Islet of Langerhans (tissue), 1 donor: ENCODE measurements around the gene TIE1.
"Not testable (repeated sequence)": the region's sequence is repeated elsewhere in the genome, so short reads cannot be mapped to it uniquely, and the experiment has no call there.

Experiments used
- FAIRE-seq: peaks from one replicate; lab custom pipeline; 2011; peaks lifted over from hg19 to GRCh38; lab: Jason Lieb, UNC

The TIE1 gene

GRCh38 chr1:43363935-43364525, 63.2 kb downstream of the TIE1 start:
- FAIRE-seq, result no peak

GRCh38 chr1:43365678-43366077, 64.9 kb downstream of the TIE1 start:
- no peak for FAIRE-seq

GRCh38 chr1:43366179-43366578, 65.4 kb downstream of the TIE1 start:
- no peak for FAIRE-seq

- FAIRE-seq, result no peak
These were observed 65.8 kb downstream of the TIE1 start for GRCh38 chr1:43366601-43367025.

- no peak for FAIRE-seq
These were observed 66.5 kb downstream of the TIE1 start for GRCh38 chr1:43367026-43367903.

- no peak for FAIRE-seq
These were observed 67.3 kb downstream of the TIE1 start, which contains the start of gene ELOVL1 for GRCh38 chr1:43367904-43368645. Gene ELOVL1, minus strand, starts transcription at chr1:43368011. Its CDS starts 2,402 bp downstream, at chr1:43365609.

DNA sequence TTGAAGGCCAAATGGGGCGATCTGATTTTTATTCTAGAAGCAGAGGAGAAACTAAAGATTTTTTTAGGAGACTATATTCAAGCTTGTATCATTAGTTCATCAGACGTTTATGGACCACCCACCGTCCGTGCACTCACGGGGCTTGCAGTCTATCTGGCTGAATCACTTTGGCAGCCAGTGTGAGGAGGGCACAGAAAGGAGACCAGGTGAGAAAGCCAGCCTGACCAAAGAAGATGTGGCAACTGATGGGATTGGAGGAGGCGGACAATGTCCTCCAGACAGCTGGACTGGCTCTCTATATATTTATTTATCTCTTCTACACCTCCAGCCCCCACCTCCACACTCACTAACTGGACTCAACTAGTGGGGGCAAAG, 67.9 kb downstream of the TIE1 start:
- no peak for FAIRE-seq

DNA sequence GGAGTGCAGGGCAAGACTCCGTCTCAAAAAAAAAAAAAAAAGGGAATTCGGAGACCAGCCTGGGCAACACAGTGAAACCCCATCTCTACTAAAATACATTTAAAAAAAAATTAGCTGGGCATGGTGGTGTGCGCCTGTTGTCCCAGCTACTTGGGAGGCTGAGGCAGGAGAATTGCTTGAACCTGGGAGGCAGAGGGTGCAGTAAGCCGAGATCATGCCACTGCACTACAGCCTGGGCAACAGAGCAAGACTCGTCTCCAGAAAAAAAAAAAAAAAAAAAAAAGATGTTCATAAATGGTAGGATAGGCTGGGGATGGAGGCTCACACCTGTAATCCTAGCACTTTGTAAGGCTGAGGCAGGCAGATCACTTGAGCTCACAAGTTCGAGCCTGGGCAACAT, 69.0 kb downstream of the TIE1 start:
- not testable (repeated sequence) for FAIRE-seq

DNA sequence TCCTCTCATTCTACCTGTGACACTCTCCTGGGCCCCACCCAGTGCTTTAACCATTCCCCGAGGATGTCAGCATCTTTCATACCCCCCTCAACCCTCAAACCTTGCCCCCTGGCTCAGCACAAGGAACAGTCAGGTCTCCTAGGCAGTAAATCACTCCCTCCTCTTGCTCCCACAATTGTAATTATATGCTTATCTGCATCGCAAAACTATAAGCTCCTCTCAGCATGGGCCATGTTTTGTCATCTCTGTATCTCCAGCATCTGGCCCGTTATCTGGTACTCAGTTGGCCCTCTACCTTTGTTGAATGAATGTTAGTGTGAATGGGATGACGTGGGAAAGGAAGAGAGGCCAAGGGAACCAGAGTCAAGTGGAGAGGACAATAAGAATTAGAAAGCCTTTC, 69.8 kb downstream of the TIE1 start:
- no peak for FAIRE-seq

DNA sequence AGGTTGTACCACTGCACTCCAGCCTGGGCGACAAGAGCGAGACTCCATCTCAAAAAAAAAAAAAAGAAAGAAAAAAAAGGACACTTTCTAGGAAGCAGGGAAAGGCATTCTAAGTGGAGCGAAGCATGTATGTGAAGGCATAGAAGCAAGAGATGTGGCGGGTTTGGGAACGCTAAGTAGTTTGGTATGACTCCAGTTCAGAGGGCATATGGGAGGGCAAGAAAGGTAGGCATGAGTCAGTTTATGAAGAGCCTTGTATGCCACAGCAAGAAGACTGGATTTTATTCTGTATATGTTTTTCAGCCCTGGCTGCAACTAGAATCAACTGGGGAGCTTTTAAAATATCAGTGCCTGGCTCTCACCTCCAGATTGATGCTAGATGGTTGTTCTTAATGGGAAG, 71.4 kb downstream of the TIE1 start:
- no peak for FAIRE-seq
